ENCODE measurements around the gene C5orf58.

DNA sequence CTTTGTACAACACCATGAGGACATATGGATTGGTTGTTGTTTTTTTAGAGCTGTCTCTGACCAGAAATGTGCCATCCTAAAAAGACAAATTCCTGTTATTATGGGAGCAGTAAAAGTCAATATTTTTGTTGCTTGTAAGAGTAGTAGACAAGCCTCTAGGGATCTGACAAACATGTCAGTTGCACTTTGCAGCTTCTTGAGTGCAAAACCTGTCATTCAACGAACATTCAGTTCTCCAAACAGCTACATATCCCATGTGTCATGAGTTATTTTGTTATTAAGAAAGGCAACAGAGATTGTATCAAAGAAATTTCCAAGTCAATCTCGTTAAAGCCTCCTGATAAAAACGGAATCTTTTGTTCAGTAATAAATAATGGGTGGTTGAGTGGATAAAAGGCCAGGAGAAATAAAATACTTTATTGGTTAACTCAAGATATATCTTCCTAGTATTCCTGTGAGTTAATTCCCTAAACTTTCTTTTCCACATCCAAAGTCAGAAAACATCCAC lies 18.1 kb downstream of the C5orf58 start:
- TF ChIP-seq, protein P1, sequence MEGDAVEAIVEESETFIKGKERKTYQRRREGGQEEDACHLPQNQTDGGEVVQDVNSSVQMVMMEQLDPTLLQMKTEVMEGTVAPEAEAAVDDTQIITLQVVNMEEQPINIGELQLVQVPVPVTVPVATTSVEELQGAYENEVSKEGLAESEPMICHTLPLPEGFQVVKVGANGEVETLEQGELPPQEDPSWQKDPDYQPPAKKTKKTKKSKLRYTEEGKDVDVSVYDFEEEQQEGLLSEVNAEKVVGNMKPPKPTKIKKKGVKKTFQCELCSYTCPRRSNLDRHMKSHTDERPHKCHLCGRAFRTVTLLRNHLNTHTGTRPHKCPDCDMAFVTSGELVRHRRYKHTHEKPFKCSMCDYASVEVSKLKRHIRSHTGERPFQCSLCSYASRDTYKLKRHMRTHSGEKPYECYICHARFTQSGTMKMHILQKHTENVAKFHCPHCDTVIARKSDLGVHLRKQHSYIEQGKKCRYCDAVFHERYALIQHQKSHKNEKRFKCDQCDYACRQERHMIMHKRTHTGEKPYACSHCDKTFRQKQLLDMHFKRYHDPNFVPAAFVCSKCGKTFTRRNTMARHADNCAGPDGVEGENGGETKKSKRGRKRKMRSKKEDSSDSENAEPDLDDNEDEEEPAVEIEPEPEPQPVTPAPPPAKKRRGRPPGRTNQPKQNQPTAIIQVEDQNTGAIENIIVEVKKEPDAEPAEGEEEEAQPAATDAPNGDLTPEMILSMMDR (IDR thresholded peaks at IDR 0.05): no peak
- TF ChIP-seq POLR2AphosphoS5 (IDR thresholded peaks at IDR 0.05): no peak
- no peak for TF ChIP-seq EP300 (IDR thresholded peaks at IDR 0.05; ENCODE audit: low read depth)
- TF ChIP-seq POLR2A (IDR thresholded peaks at IDR 0.05): no peak

Data from transverse colon (tissue), 4 donors.